ENCODE measurements around the gene DOCK2. TPM values are rescaled to one million over a fixed set of nuclear protein-coding genes. Genes with fewer than 3 reads are reported as not detected.

Gene DOCK2
- total and polyA plus RNA-seq, 2 donors (not counting 3 experiments of a cell fraction or from before 2014, with no cell fraction given): 0.62 to 4.8 TPM

DNA sequence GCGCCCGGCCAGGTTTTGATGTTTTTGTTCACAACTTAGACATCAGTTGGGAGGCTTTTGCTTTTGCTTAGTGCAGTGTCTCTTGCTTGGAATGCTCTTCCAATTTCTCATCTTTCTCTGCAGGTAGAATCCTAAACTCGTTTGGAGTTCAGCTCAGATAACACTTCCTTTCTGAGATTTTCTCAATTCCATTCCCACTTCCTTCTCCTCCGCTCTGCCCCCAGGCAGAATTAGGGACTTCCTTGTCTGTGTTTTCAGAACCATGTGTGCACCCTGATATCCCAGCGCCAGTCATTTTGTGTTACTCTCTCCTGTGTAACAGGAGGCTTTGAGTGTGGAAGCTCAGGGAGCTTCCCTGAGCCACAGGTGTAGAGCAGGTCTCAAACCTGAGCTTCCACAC lies 172.2 kb downstream of the DOCK2 start:
- no peak overlapping the region for H3K4me3 ChIP-seq (replicated peaks in 1 of 3; ENCODE audit: insufficient read depth in 1 of 3, low read depth in 1 of 3, low read length in 3 of 3)
- ChIA-PET POLR2A (no interaction called here), CTCF (no interaction called here)
- no peaks in the 10 kb centered on the region for H3K36me3 ChIP-seq (ENCODE audit: control insufficient read depth in 2 of 2, extremely low read depth in 1 of 2, insufficient read depth in 2 of 2, low read length in 2 of 2)
- DNase-seq (ENCODE audit: low read depth, low spot score): no peak
- no peak overlapping the region for H3K4me2 ChIP-seq (ENCODE audit: insufficient read depth, low read length)
- peaks cover 0 to 4% of the 10 kb centered on the region in 2 experiments for H3K27me3 ChIP-seq (ENCODE audit: control insufficient read depth in 2 of 2, insufficient read depth in 2 of 2, low read length in 2 of 2)
- H3K9ac ChIP-seq (replicated peaks; ENCODE audit: extremely low read depth, insufficient read depth, low read length): no peak overlapping the region
- FAIRE-seq: no peak
- no peaks in the 10 kb centered on the region for H3K9me3 ChIP-seq (replicated peaks; ENCODE audit: control insufficient read depth, insufficient read depth, low read length)
- H2AFZ ChIP-seq (ENCODE audit: low read depth, low read length): no peak overlapping the region
- dilution Hi-C loops (cut with MboI; ENCODE audit: extremely low pct_ligation_motif_present, low sequenced_read_pairs): no loop called here
- H4K20me1 ChIP-seq (replicated peaks; ENCODE audit: control insufficient read depth, extremely low read depth, insufficient read depth, low read length): no peaks in the 10 kb centered on the region
- no TSS peak for BruUV-seq (replicated peaks)
- H3K9me1 ChIP-seq (replicated peaks; ENCODE audit: control insufficient read depth, extremely low read depth, insufficient read depth, low read length): no peaks in the 10 kb centered on the region
- intact Hi-C loops (cut with micrococcal nuclease): no loop called here
- no peaks in the 10 kb centered on the region for H3K79me2 ChIP-seq (ENCODE audit: control insufficient read depth, insufficient read depth, low read length)
- H3K4me1 ChIP-seq (ENCODE audit: control insufficient read depth, extremely low read depth, insufficient read depth, low read length): no peaks in the 10 kb centered on the region
- no peak overlapping the region for H3K27ac ChIP-seq (ENCODE audit: insufficient read depth, low read depth, low read length)
- TF ChIP-seq GATA2 (IDR thresholded peaks at IDR 0.05; ENCODE audit: insufficient read depth, insufficient read length, low read depth, low read length) (no peak), POLR2AphosphoS5 (IDR thresholded peaks at IDR 0.05; ENCODE audit: insufficient read depth, low read depth, low read length) (no peak), JUN (IDR thresholded peaks at IDR 0.05; ENCODE audit: borderline replicate concordance, insufficient read depth, insufficient read length, low read depth) (no peak), MYC (IDR thresholded peaks at IDR 0.05; ENCODE audit: low read depth, low read length) (no peak), EZH2 (IDR thresholded peaks at IDR 0.05; ENCODE audit: borderline replicate concordance, low read depth, low read length, severe bottlenecking) (no peak), FOS (IDR thresholded peaks at IDR 0.05; ENCODE audit: borderline replicate concordance, insufficient read depth, low read length) (no peak), POLR2A (IDR thresholded peaks at IDR 0.05; ENCODE audit: low read depth, low read length) (no peak)
- TF ChIP-seq, protein P1, sequence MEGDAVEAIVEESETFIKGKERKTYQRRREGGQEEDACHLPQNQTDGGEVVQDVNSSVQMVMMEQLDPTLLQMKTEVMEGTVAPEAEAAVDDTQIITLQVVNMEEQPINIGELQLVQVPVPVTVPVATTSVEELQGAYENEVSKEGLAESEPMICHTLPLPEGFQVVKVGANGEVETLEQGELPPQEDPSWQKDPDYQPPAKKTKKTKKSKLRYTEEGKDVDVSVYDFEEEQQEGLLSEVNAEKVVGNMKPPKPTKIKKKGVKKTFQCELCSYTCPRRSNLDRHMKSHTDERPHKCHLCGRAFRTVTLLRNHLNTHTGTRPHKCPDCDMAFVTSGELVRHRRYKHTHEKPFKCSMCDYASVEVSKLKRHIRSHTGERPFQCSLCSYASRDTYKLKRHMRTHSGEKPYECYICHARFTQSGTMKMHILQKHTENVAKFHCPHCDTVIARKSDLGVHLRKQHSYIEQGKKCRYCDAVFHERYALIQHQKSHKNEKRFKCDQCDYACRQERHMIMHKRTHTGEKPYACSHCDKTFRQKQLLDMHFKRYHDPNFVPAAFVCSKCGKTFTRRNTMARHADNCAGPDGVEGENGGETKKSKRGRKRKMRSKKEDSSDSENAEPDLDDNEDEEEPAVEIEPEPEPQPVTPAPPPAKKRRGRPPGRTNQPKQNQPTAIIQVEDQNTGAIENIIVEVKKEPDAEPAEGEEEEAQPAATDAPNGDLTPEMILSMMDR (IDR thresholded peaks at IDR 0.05; ENCODE audit: extremely low read depth in 1 of 2, insufficient read depth in 1 of 2, low read depth in 1 of 2, low read length in 2 of 2): no peak
- TF ChIP-seq, protein P2, sequence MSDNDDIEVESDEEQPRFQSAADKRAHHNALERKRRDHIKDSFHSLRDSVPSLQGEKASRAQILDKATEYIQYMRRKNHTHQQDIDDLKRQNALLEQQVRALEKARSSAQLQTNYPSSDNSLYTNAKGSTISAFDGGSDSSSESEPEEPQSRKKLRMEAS (IDR thresholded peaks at IDR 0.05; ENCODE audit: insufficient read depth, insufficient read length): no peak
